ENCODE measurements around the gene NCOA3. TPM values are rescaled to one million over a fixed set of nuclear protein-coding genes. Genes with fewer than 3 reads are reported as not detected.

NCOA3 gene
- total RNA-seq, 3 donors from 2014 or later: 22.8 to 28.8 (median 24.7) TPM

DNA sequence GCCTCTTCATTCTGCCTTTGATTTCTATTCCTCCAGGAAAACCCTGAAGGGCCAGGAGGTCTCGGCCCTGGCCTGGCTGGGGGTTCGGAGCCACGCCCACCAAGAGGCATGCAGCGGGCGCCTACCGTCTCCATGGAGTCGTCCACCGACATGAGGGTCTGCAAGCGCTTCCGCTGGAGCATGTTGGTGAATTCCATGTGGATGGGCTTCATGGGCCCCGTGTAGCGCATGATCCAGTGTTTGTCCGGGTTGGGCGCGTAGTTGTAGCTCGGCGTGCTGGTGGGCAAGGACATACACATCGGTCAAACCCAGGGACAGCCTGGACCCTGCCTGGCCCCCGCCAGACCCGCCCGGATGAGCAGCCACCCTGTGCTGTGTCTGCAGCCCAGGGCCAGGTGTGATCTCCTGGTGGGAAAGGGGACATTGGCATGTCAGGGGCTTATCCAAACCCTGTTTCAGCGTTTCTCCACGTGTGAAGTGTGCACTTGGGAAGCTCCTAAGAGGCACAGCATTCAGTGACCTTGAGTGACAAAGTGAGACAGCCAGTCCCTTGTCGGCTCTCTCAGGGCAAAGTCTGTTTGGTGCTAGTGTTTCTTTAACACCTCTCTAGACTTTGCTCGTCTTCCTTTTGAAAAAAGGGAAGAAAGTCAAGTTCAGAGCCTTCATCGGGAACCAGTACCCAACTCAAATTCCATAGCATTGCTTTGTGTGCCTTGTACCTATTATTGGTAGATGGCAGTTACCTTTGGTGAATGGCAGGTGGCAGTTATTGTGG, 182.8 kb downstream of the NCOA3 start:
- no peak for DNase-seq
- intact Hi-C loops (cut with DNase I, micrococcal nuclease): no loop called here
- no peaks in the 10 kb centered on the region for H3K9me3 ChIP-seq
- no peaks in the 10 kb centered on the region for H3K36me3 ChIP-seq (ENCODE audit: low read depth)
- no peak overlapping the region for H3K4me3 ChIP-seq
- ATAC-seq: no peak
- TF ChIP-seq, protein P1, sequence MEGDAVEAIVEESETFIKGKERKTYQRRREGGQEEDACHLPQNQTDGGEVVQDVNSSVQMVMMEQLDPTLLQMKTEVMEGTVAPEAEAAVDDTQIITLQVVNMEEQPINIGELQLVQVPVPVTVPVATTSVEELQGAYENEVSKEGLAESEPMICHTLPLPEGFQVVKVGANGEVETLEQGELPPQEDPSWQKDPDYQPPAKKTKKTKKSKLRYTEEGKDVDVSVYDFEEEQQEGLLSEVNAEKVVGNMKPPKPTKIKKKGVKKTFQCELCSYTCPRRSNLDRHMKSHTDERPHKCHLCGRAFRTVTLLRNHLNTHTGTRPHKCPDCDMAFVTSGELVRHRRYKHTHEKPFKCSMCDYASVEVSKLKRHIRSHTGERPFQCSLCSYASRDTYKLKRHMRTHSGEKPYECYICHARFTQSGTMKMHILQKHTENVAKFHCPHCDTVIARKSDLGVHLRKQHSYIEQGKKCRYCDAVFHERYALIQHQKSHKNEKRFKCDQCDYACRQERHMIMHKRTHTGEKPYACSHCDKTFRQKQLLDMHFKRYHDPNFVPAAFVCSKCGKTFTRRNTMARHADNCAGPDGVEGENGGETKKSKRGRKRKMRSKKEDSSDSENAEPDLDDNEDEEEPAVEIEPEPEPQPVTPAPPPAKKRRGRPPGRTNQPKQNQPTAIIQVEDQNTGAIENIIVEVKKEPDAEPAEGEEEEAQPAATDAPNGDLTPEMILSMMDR (IDR thresholded peaks at IDR 0.05): no peak
- no peaks in the 10 kb centered on the region for H3K4me1 ChIP-seq (ENCODE audit: low read depth)

DNA sequence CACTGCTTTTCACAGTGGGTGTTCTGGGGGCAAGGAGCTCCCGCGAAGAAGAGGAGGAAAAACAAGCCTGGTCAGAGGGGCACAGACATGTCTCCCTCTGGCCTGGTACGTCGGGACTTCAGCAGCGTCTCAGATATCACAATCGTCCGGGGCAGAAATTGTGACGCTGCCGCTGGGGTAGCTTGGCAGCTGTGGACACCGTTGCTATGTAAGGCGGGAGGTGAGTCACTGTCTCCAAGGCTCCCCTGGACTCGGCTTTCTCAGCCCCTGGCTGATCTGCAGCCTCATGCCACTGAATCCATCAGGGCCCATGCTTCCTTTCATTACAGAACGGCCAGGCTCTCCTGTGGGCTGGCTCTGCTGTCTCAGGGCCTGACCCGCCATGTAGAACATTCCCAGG, 184.9 kb downstream of the NCOA3 start:
- Histone ChIP-seq H3K4me3 (no peak overlapping the region), H3K9me3 (peaks cover 5% of the 10 kb centered on the region), H3K36me3 (ENCODE audit: low read depth) (no peaks in the 10 kb centered on the region), H3K4me1 (ENCODE audit: low read depth) (no peaks in the 10 kb centered on the region)
- ATAC-seq (no peak), DNase-seq (no peak)
- intact Hi-C loops (cut with DNase I, micrococcal nuclease): no loop called here
- TF ChIP-seq, protein P1 (IDR thresholded peaks at IDR 0.05): no peak

DNA sequence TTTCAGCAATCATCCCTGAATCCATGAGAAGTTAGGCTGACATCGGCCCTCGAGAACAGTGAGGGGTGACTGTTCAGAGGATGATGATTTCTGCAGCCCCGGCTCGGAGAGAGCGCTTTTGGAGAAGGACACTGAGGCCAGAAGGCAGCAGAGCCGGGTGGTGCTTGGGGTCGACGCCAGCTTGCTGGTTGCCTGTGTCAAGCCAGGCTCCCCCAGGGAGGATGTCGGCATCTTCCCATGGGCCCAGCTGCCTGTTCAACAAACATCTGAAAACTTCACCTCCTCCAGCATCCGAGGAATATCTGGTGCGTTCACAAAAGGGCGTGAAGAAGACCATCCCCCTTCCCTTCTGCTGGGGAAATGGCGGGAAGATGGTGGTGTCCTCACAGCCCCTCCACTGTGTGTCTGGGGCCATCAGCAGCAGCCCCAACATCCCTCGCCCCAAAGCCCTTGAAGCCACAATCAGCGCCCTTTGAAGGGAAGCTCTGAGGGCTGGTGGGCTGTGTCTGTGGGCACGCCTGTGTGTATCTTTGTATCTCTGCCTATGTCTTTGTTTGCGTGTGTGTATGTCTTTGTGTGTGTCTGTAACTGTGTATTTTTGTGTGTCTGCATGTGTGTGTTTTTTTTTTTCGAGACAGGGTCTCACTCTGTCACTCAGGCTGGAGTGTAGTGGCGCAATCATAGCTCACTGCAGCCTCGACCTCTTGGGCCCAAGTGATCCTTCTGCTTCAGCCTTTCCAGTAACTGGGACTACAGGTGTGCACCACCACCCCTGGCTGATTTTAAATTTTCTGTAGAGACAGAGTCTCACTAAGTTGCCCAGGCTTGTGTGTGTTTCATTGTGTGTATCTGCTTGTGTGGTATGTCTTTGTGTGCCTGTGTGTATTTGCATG, 185.7 kb downstream of the NCOA3 start:
- DNase-seq (no peak), ATAC-seq (no peak)
- Histone ChIP-seq H3K36me3 (ENCODE audit: low read depth) (no peaks in the 10 kb centered on the region), H3K9me3 (peaks cover 12% of the 10 kb centered on the region), H3K4me3 (no peak overlapping the region), H3K4me1 (ENCODE audit: low read depth) (no peaks in the 10 kb centered on the region)
- intact Hi-C loops (cut with DNase I, micrococcal nuclease): no loop called here
- TF ChIP-seq, protein P1 (IDR thresholded peaks at IDR 0.05): no peak

DNA sequence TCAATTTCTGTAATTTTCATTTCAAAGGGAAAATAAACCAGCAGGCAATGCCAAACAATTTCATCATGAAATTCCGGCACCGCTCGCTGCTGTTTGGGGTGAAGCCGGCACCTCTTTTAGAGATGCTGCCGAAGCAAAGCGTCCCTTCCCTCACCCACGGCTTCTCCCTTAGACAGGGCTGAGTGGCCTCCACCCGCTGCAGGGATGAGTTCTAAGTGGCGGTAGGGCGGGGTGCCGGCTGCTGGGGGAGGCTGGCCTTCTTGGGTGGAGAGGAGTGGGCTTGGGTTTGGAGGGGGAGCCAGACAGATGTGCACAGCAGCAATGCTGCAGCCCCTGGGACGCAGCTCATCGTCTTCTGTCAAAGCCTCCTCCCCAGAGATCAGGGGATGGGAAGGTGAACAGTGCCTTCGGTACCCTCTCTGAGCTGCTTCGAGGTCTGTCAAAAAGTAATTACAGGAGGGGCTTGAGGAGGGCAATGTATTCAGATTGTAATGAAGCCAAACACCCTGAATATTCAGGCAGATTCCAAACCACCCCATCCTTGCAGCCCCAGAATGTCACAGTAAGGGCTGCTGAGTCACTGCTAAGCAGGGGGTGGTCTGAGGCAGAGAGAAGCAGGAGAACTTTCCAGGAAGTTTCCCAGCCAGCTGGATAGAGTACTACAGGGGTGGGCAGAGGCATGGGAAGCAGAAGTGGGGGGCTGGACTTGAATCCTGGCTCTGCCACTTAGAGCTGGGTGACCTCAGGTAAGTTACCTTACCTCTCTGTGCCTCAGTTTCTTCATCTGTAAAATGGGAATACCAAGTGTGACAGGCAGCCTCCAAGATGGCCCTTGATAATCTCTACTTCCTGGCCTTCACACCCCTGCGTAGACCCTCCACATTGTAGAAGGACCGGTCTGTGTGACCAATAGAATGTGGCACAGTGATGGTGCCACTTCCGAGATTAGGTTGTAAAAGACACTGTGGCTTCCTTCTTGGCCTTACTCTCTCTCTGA, 187.0 kb downstream of the NCOA3 start:
- no peaks in the 10 kb centered on the region for H3K4me1 ChIP-seq (ENCODE audit: low read depth)
- ATAC-seq (no peak), DNase-seq (no peak)
- TF ChIP-seq, protein P1 (IDR thresholded peaks at IDR 0.05): no peak
- H3K36me3 ChIP-seq (ENCODE audit: low read depth): no peaks in the 10 kb centered on the region
- intact Hi-C loops (cut with DNase I, micrococcal nuclease): no loop called here
- peaks cover 15% of the 10 kb centered on the region for H3K9me3 ChIP-seq
- H3K4me3 ChIP-seq: no peak overlapping the region

DNA sequence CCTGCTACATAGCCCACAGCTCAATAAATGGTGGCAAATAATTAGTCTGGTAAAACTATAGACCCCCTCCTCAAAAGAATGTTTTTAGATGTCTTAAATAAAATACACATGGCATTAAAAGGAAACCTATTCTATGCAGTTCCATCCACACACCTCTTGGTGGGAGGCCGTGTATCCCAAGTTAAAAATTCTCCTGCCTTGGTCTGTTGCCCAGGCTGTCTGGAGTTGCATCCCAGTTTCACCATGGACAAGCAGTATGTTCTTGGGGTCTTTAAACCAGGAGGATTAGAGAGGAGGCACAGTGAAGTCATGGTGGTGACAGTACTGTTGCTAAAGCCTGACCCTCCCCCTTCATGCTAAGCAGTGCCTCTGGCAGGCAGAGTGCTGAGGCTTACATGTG, 188.0 kb downstream of the NCOA3 start:
- peaks cover 15% of the 10 kb centered on the region for H3K9me3 ChIP-seq
- no peaks in the 10 kb centered on the region for H3K36me3 ChIP-seq (ENCODE audit: low read depth)
- DNase-seq: no peak
- no peaks in the 10 kb centered on the region for H3K4me1 ChIP-seq (ENCODE audit: low read depth)
- no peak for ATAC-seq
- TF ChIP-seq, protein P1 (IDR thresholded peaks at IDR 0.05): no peak
- intact Hi-C loops (cut with DNase I, micrococcal nuclease): no loop called here
- no peak overlapping the region for H3K4me3 ChIP-seq

All from mucosa of descending colon (tissue), 3 donors.